ENCODE data around the gene MAS1L.

The MAS1L gene

GRCh38 chr6:29510202-29510601 is 22.4 kb upstream of the MAS1L start:
- DNase-seq (ENCODE audit: low read depth): no peak

- DNase-seq (ENCODE audit: low read depth): no peak
Observed at GRCh38 chr6:29509711-29510110, 22.0 kb upstream of the MAS1L start.

- DNase-seq (ENCODE audit: low read depth): no peak
Observed at GRCh38 chr6:29509239-29509638, 21.5 kb upstream of the MAS1L start.

DNA sequence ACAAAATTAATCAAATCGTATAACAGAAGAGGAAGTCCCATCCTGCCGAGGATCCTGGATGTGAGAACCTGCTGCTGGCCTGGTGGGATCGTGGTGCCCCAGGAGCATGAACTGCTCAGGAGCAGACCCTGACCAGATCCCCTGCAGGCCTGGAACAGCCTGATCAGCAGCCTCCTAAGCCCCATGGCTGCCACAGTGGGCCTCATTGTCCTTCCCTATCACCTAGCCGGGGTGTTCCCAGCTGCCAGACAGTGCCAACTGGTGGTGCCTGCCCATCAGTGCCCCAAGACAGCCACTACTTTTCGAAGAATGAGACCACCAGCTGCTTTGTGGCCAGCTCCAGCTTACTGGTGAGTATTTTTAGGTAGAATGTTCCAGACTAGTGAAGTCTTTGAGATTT is 19.6 kb upstream of the MAS1L start:
- no peak for DNase-seq (ENCODE audit: low read depth)

DNA sequence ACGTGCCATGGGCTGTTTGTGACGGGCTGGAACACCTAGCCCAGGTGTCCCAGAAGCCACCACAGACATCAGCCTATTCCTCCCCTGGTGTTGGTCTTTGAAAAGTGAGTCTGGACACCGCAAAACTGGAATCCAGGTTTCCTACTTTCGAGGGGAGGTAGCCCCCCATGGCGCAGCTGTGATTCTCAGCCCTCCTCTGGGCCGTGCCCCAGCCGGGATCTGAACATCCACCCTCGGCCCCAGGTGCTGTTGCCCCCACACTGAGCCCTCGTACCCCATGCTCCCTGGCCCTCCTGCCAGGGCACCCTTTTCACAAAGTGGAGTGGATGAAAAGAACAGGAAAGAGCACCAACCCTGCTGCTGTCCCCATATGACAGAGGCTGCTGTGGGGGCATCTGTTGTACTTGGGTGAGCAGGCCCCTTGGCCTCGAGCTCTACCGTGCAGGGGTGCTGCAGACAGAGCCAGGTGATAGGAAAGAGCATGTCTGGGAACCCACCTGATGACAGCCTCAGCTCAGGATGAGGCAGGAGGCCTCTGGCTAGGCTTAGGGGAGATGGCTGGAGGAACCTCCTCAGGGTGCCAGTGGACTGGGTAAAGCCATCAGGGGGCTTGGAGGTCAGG is 18.8 kb upstream of the MAS1L start:
- no peak for DNase-seq (ENCODE audit: low read depth)

GRCh38 chr6:29505808-29506207 is 18.1 kb upstream of the MAS1L start:
- no peak for DNase-seq (ENCODE audit: low read depth)

DNA sequence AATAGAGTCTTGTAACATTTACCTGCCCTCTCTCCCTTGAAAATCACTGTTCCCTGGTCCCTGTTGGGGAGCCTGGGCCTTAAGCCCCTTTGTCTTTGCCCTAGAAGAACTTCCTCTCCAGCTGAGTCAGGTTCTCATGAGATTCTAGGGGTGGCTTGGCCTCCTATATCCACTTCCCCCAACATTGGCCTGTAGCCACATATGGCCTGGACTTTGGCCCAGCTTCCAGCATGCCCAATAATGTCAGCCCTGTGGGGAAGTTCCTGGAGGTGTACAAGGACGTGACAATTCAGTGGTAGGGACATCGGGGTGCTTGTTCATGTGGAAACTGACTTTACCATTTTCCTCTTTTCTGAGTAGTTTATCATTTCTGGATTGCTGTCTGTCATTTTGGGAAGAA is 17.2 kb upstream of the MAS1L start:
- DNase-seq (ENCODE audit: low read depth): no peak

GRCh38 chr6:29502597-29502996 is 14.8 kb upstream of the MAS1L start:
- DNase-seq (ENCODE audit: low read depth): no peak

DNA sequence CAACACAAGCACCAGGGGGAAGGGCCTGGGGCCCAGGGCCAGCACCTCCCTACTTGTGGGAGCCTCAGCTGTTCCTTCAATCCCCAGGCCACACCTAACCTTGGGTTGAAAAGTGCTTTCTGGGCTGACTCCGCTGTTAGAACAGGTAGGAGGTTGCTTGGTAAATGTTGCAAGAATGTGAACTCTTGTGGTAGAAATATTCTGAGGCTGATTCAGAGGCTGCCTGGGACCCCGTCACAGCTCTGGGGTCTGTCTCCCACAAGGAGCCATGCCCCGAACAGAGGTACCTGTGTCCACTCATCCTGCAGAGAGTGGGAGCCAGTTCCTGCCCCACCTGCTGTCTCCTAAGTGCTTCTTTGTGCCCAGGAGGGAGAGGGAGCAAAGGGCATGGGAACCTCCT is 14.4 kb upstream of the MAS1L start:
- no peak for DNase-seq (ENCODE audit: low read depth)

DNA sequence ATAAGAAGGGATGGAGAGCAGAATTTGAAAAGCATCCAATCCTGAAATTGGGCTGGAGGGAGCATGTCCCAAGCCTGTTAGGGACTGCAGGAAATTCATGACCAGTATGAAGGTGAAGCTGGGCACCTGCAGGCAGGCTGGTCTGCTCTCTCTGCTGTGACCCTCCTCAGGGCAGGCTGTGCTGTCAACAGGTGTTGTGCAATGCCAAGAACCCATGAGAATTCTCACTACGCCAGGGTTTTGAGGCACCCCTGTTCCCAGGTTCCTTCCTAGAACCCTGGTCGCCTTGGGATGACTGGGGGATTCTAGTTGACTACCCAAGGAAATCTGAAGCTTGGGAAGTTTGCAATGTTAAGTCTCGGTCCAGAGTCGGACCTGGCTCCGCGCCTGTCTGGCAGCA is 13.3 kb upstream of the MAS1L start:
- no peak for DNase-seq (ENCODE audit: low read depth)

DNA sequence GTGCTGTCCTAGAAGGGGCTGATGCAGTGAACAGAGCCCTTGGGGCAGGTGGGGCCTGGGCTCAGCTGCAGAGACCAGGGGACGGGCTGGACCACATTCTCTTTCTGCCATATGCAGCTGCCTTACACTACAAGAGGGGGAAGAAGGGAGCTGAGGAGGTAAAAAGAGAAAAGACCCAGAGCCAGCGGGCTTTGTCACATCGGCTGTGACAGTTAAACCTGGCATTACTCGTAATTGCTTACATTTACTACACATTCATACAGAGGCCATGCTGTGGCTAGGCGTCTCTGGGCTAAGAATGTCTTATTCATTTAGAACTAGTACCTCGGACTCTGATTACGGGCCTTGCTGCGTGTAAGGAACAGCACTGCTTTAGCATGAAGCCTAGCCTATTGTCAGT is 12.8 kb upstream of the MAS1L start:
- no peak for DNase-seq (ENCODE audit: low read depth)

GRCh38 chr6:29499704-29500103 is 11.9 kb upstream of the MAS1L start:
- DNase-seq (ENCODE audit: low read depth): no peak

DNA sequence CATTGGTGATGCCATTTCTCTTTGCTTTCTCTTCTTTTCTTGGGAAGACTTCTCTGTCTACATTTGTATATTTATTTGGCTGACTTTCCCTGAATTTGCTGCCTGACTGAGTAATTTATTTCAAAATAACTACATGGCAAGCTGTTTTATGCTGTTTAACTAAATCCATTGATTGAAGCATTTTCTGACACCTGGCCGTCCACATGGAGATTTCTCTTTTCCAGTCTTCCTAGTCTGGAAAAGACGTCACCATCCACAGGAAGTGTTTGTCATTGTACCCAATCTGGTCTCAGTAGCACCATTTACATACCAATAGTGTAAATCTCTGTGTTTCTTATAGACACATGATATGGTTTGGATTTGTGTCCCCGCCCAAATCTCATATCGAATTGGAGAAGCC is 9.2 kb upstream of the MAS1L start:
- no peak for DNase-seq (ENCODE audit: low read depth)

DNA sequence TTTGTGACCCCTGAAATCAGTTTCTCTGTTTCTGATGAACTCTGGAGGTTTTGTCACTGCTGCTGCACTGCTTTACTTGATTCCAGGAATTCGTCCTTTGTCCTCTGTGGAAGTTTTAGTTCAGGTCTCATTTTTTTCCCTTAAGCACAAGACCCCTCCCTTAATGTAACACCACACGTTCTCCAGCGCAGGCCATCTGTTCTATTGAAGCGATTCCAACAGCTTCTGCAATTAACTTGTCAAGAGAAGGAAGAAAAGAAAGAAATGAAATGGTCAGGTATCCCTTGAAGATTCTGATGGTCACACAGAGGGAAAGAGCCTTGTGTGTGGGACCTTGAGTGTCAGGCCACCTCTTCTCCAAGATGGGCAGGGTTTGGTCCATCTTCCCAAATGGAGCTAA is 7.8 kb upstream of the MAS1L start:
- DNase-seq (ENCODE audit: low read depth): no peak

DNA sequence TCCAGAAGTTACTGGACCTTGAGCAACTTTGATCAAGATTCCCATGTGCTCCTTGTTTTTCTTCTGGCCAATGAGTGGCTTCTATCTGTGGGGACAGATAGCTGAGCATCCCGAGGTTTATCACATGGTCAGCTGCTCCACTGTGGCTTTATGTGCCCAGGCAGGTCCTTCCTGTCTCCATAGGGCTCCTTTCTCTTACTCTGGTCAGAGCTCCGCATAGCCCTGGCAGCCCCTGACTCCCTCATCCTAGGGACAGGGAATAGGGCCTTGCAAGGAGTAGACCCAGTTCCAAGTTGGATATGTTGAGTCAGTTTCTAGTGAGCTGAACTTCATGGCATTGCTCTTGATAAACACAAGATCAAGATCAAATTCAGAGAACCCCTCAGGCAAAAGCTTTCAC is 6.4 kb upstream of the MAS1L start:
- no peak for DNase-seq (ENCODE audit: low read depth)

GRCh38 chr6:29493261-29493660 is 5.5 kb upstream of the MAS1L start:
- no peak for DNase-seq (ENCODE audit: low read depth)

DNA sequence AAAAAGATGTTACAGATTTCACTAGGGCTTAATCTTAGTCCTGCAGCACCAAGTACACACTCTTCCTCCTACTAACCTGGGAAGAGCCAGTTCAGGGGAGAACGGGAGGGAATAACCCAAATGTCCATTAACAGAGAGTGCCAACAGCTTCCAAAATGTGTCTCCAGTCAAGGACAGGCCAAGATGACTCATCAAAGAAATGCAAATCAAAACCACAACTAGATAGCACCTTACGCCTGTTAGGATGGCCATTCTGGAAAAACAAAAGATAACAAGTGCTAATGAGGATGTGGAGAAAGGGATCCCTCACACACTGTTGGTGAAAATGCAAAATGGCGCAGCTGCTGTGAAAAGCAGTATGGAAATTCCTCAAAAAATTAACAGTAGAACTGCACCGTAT is 3.8 kb upstream of the MAS1L start:
- no peak for DNase-seq (ENCODE audit: low read depth)

DNA sequence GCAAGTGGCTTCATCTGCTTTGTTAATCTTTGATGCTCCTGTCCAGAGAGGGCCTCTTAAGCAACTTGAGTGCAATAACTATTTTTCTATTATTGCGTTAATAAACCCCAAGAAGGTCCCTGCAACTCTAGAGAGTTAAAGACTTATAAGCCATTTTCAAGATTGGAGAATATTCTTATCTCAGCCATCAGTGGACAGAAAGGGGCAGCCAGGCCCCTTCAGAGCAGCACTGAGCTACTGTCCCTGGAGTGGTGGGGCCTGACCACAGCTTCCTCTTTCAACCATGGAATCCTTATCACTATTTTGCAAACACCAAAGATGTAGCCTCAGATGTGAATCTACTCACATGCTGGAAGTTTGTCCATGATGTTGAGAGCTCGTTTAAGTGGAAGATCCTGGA is 2.8 kb upstream of the MAS1L start:
- DNase-seq (ENCODE audit: low read depth): no peak

DNA sequence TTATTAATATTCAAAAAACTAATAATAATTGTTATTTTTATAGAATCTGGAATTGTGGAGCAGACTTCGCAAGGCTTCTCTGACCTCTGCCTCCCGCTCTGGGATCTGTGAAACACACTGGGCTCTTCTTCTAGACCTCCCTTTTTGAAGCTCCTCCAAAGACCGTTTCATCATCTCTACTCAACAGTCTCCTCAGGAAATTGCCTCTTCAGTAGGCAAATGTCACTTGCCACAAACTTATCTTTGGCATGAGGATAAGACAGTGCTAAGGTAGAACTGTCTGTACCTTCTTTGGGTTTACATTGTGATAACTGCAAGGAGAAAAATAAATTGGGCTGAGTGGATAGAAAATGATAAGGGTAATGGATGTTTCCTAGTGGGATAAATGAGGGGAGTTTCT is 2.3 kb upstream of the MAS1L start:
- DNase-seq (ENCODE audit: low read depth): no peak

DNA sequence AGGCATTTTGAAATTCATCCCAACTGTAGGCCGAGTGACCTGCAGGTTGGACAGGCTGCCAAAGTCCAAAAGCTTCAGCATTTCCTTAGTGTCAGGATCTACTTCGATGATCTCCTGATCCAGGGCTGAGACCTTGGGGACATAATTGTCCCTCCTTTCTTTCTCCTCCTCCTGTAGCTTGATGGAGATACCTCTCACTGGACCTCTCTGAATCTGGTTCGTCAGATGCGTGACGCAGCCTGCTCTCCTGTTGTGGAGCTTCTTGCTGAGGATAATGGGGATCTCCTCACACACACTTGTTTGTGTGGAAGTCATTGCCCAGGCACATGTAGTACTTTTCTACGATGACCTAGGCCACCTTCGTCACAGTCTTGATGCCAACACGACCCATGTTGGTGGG is 1.5 kb upstream of the MAS1L start:
- no peak for DNase-seq (ENCODE audit: low read depth)

GRCh38 chr6:29488874-29489273 is 1.1 kb upstream of the MAS1L start:
- DNase-seq (ENCODE audit: low read depth): no peak

- DNase-seq (ENCODE audit: low read depth): no peak
Observed at GRCh38 chr6:29487131-29487530, 625 bp downstream of the MAS1L start.

DNA sequence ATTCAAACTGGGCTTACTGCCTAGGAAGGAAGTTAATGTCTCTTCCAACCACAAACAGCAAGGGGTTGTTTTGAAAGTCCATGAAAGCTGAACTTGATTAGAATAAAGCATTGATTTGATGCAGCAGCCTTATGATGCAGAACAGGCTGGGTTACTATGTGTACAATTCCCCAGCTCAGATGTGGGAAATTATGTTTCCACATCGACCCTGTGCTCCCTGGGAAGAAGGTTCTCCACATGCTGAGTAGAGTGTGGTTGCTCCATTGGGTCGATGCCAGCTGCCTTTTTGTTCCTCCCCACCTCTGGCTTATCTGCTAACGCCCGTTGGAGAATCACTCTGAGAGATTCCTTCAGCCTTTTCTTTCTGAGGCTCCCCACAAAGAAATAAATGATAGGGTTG is 1.2 kb downstream of the MAS1L start:
- no peak for DNase-seq (ENCODE audit: low read depth)

DNA sequence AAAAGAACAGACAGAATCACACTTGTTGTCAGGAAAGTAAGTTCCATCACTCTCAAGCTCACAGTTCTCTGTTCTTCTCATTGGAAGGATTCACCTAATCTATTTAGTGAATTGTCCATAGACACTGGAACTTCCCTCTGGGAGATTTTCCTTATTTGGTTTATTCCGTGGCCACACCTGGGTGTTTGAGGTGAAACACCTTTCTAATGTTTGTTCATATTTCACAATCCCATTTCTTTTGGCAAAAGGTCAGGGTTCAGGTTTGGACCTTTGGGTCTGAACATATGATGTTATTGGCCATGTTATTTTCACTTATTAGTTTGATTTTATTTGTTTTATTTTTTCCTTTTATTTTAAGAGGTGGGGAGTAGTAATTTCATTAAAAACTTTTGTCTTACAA is 4.0 kb downstream of the MAS1L start:
- no peak for DNase-seq (ENCODE audit: low read depth)

- DNase-seq (ENCODE audit: low read depth): no peak
Observed at GRCh38 chr6:29483186-29483585, 4.6 kb downstream of the MAS1L start.

Data from activated T-cell treated with anti-CD3 and anti-CD28 coated beads for 1 hour (primary cell).